ENCODE results near the gene RAB11FIP3. TPM values are rescaled to one million over a fixed set of nuclear protein-coding genes. Genes with fewer than 3 reads are reported as not detected.
A peak's percentile ranks its signal among the peaks of the same experiment; 100 is the strongest.

The RAB11FIP3 gene
- total and polyA plus RNA-seq, 2 of the 13 experiments (the other 11 are each of a cell fraction or from before 2014, with no cell fraction given): 34.3 to 57.6 TPM

- H3K4me2 ChIP-seq (ENCODE audit: low read depth, low read length): no peak overlapping the region; the same call in 1 of the 2 replicates
- H4K20me1 ChIP-seq (ENCODE audit: insufficient read depth, low read length): no peaks in the 10 kb centered on the region
- H3K4me1 ChIP-seq (ENCODE audit: insufficient read depth, low read length): peaks cover 73% of the 10 kb centered on the region
- ATAC-seq (no peak), FAIRE-seq (no peak), DNase-seq (ENCODE audit: low spot score) (no peak)
- no peak overlapping the region for H2AFZ ChIP-seq (ENCODE audit: low read length)
- H3K9ac ChIP-seq (ENCODE audit: insufficient read depth, low read depth, low read length): 0 out of 2 replicates have a peak overlapping the region, but pooled peaks have one; percentile 25
- no peak overlapping the region for H3K27ac ChIP-seq (ENCODE audit: extremely low read length, insufficient read depth, low read length)
- H3K4me3 ChIP-seq (replicated peaks in 1 of 3; ENCODE audit: insufficient read depth in 1 of 3, low read depth in 2 of 3, low read length in 3 of 3): peak overlapping the region in 1 of 3 experiments; percentile 46; a peak in 1 of 6 replicates
- H3K79me2 ChIP-seq (ENCODE audit: insufficient read depth, low read length): no peaks in the 10 kb centered on the region
- WGBS (ENCODE audit: low lambda C conversion rate): 7% methylated on average over 5 of the region's 15 CpGs
- intact Hi-C loops (cut with micrococcal nuclease; ENCODE audit: unreplicated experiment) (no loop called here), in situ Hi-C loops (cut with HindIII; ENCODE audit: extremely low pct_ligation_motif_present, low pct_unique_long_range_greater_than_20kb) (no loop called here)
- H3K27me3 ChIP-seq (ENCODE audit: control insufficient read depth in 1 of 2, insufficient read depth in 2 of 2, low read length in 2 of 2): peaks cover 18 to 66% of the 10 kb centered on the region in 2 experiments
- H3K9me3 ChIP-seq (ENCODE audit: low read length): no peaks in the 10 kb centered on the region
- no peaks in the 10 kb centered on the region for H3K36me3 ChIP-seq (replicated peaks in 1 of 2; ENCODE audit: control insufficient read depth in 1 of 2, insufficient read depth in 2 of 2, low read length in 2 of 2)
- no TSS peak for BruUV-seq (replicated peaks)
- CTCF ChIA-PET (ENCODE audit: low intra/inter-chr PET ratio, low total read pairs): no interaction called here
- POLR2A ChIA-PET: no interaction called here
- TF ChIP-seq GPBP1L1 (CRISPR knock-in tag; IDR thresholded peaks at IDR 0.05): no peak
- no peak for TF ChIP-seq MAFK (conservative IDR thresholded peaks at IDR 0.05 in 1 of 2, IDR thresholded peaks at IDR 0.05 in 1 of 2; ENCODE audit: low read length in 2 of 2)
- 0 out of 2 replicates have a peak, but pooled peaks have one; percentile 7 for TF ChIP-seq MTA1 (CRISPR knock-in tag; IDR thresholded peaks at IDR 0.05; ENCODE audit: borderline replicate concordance)
- no peak for TF ChIP-seq CENPT (CRISPR knock-in tag; IDR thresholded peaks at IDR 0.05; ENCODE audit: low read depth)
- TF ChIP-seq ZFX (CRISPR knock-in tag; IDR thresholded peaks at IDR 0.05; ENCODE audit: low read depth): peak; percentile 29; the same call in 1 of the 2 replicates
- TF ChIP-seq BORCS8-MEF2B (CRISPR knock-in tag; IDR thresholded peaks at IDR 0.05): no peak
- TF ChIP-seq ZNF703 (CRISPR knock-in tag; IDR thresholded peaks at IDR 0.05; ENCODE audit: borderline replicate concordance): no peak
- no peak for TF ChIP-seq BHLHE40 (IDR thresholded peaks at IDR 0.05; ENCODE audit: low read length)
- no peak for TF ChIP-seq USF2 (IDR thresholded peaks at IDR 0.05; ENCODE audit: low read depth, low read length)
- TF ChIP-seq USF2 (CRISPR knock-in tag; IDR thresholded peaks at IDR 0.05; ENCODE audit: borderline replicate concordance): no peak
- TF ChIP-seq ZNF33A (CRISPR knock-in tag; IDR thresholded peaks at IDR 0.05; ENCODE audit: borderline replicate concordance): no peak
Observed at GRCh38 chr16:561413-561794, 136.0 kb downstream of the RAB11FIP3 start.
